ENCODE measurements around the gene DUSP18.

The DUSP18 gene

DNA sequence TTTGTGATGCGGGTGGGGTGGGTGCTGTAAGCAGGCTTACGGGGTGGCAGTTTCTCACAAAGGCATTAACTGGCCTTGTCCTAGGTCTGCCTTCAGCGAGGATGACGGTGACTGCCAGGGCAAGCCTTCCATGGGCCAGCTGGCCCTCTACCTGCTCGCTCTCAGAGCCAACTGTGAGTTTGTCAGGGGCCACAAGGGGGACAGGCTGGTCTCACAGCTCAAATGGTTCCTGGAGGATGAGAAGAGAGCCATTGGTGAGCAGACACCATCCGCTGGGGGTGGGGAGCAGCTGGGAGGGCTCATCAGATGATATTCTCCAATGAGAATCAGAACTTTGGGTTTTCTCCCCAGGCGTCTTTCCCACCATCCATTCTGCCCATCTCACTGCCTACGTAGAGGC, 54.9 kb downstream of the DUSP18 start:
- H3K4me2 ChIP-seq: no peak overlapping the region
- TF ChIP-seq, protein P1, sequence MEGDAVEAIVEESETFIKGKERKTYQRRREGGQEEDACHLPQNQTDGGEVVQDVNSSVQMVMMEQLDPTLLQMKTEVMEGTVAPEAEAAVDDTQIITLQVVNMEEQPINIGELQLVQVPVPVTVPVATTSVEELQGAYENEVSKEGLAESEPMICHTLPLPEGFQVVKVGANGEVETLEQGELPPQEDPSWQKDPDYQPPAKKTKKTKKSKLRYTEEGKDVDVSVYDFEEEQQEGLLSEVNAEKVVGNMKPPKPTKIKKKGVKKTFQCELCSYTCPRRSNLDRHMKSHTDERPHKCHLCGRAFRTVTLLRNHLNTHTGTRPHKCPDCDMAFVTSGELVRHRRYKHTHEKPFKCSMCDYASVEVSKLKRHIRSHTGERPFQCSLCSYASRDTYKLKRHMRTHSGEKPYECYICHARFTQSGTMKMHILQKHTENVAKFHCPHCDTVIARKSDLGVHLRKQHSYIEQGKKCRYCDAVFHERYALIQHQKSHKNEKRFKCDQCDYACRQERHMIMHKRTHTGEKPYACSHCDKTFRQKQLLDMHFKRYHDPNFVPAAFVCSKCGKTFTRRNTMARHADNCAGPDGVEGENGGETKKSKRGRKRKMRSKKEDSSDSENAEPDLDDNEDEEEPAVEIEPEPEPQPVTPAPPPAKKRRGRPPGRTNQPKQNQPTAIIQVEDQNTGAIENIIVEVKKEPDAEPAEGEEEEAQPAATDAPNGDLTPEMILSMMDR (conservative IDR thresholded peaks at IDR 0.05; ENCODE audit: low read depth, low read length): no peak
- no peak overlapping the region for H2AFZ ChIP-seq (ENCODE audit: low read depth)
- no peaks in the 10 kb centered on the region for H4K20me1 ChIP-seq (ENCODE audit: insufficient read depth)
- no peaks in the 10 kb centered on the region for H3K79me2 ChIP-seq (ENCODE audit: insufficient read depth, low read depth)
- H3K36me3 ChIP-seq (ENCODE audit: insufficient read depth): no peaks in the 10 kb centered on the region
- H3K27ac ChIP-seq: no peak overlapping the region
- H3K27me3 ChIP-seq (ENCODE audit: insufficient read depth, low read depth): no peaks in the 10 kb centered on the region
- H3K4me1 ChIP-seq (ENCODE audit: low read depth, poor library complexity, severe bottlenecking): peaks cover 32% of the 10 kb centered on the region
- no peak overlapping the region for H3K9ac ChIP-seq
- H3K4me3 ChIP-seq (IDR thresholded peaks at IDR 0.05; ENCODE audit: insufficient read depth, low read depth, low read length): no peak overlapping the region

Data from KMS-11 (cell line).